ENCODE measurements around the gene CHKB.
"Not testable (repeated sequence)": the region's sequence is repeated elsewhere in the genome, so short reads cannot be mapped to it uniquely, and the experiment has no call there.

Gene CHKB

DNA sequence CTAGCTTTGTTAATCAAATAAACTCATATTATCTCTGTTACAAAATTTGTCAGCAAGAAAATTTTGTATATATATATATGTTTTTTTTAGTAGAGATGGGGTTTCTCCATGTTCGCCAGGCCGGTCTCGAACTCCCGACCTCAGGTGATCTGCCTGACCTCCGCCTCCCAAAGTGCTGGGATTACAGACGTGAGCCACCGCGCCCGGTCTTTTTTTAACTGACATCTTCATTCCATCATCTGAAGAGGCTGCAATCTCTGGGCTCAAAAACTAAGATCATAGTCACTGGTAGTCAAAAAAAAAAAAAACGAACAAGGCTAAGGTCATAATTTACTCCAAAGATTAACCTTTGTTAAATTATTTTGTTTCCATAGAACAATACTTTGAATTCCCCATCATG is 42.3 kb downstream of the CHKB start:
- no peak for DNase-seq (ENCODE audit: low read depth)
- TF ChIP-seq, protein P1, sequence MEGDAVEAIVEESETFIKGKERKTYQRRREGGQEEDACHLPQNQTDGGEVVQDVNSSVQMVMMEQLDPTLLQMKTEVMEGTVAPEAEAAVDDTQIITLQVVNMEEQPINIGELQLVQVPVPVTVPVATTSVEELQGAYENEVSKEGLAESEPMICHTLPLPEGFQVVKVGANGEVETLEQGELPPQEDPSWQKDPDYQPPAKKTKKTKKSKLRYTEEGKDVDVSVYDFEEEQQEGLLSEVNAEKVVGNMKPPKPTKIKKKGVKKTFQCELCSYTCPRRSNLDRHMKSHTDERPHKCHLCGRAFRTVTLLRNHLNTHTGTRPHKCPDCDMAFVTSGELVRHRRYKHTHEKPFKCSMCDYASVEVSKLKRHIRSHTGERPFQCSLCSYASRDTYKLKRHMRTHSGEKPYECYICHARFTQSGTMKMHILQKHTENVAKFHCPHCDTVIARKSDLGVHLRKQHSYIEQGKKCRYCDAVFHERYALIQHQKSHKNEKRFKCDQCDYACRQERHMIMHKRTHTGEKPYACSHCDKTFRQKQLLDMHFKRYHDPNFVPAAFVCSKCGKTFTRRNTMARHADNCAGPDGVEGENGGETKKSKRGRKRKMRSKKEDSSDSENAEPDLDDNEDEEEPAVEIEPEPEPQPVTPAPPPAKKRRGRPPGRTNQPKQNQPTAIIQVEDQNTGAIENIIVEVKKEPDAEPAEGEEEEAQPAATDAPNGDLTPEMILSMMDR (IDR thresholded peaks at IDR 0.05; ENCODE audit: insufficient read depth, low read depth, low read length, missing control alignments), result no peak
- H3K4me3 ChIP-seq (ENCODE audit: low read length), result no peak overlapping the region

DNA sequence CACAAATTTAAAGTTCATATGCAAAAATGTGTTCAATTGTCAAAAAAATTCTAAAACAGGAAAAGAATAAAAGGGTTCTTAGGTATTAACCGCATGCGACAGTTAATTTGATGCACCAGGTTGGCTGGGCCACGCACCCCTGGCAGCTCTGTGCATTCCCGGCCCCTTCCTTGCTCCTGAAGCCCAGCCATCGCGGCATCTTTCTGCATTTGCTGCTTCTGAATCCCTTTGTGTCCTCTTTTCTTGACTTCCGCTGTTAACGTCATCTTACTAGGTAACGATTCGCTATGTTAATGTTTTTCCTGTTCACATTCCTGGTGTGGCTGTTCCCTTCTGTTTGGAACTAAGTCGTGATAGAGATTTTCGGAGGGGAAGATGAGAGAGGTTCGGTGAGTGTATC is 44.9 kb downstream of the CHKB start:
- H3K4me3 ChIP-seq (ENCODE audit: low read length), result no peak overlapping the region
- TF ChIP-seq, protein P1 (IDR thresholded peaks at IDR 0.05; ENCODE audit: insufficient read depth, low read depth, low read length, missing control alignments), result no peak
- DNase-seq (ENCODE audit: low read depth), result no peak

DNA sequence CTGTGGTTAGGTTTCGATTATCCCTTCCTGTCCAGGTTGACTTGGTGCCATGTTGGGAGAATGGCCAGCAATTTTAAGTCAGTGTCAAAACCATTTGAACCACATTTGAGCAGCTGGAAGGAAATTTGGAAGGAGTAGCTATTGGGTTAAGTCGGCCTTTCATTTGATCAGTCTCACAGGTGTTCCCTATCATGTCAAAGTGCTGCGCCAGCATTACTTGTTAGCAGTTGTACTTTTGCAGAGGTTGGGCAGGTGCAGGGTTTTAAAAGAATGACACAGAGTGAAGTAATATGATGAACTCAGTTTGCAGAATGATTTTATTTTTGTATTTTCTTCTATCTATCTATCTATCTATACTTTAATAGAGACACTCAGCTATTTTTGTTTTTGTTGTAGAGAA is 46.4 kb downstream of the CHKB start:
- H3K4me3 ChIP-seq (ENCODE audit: low read length), result no peak overlapping the region
- no peak for DNase-seq (ENCODE audit: low read depth)
- TF ChIP-seq, protein P1 (IDR thresholded peaks at IDR 0.05; ENCODE audit: insufficient read depth, low read depth, low read length, missing control alignments), result no peak

GRCh38 chr22:50535113-50535512 is 47.5 kb downstream of the CHKB start:
- no peak overlapping the region for H3K4me3 ChIP-seq (ENCODE audit: low read length)
- TF ChIP-seq, protein P1 (IDR thresholded peaks at IDR 0.05; ENCODE audit: insufficient read depth, low read depth, low read length, missing control alignments), result no peak

GRCh38 chr22:50533856-50534711 is 48.6 kb downstream of the CHKB start:
- H3K4me3 ChIP-seq (ENCODE audit: low read length); DNase-seq (ENCODE audit: low read depth): not testable (repeated sequence)

More at GRCh38 chr22:50535113-50535512, 47.5 kb downstream of the CHKB start:
- no peak for DNase-seq (ENCODE audit: low read depth)

- H3K4me3 ChIP-seq (ENCODE audit: low read length), result no peak overlapping the region
- TF ChIP-seq, protein P1 (IDR thresholded peaks at IDR 0.05; ENCODE audit: insufficient read depth, low read depth, low read length, missing control alignments), result no peak
- no peak for DNase-seq (ENCODE audit: low read depth)
These were observed 49.5 kb downstream of the CHKB start for GRCh38 chr22:50532824-50533796.

All from epithelial cell of esophagus (primary cell).